Kidney (tissue), 14 donors: ENCODE measurements around the gene NCKAP5. TPM values are rescaled to one million over a fixed set of nuclear protein-coding genes. Genes with fewer than 3 reads are reported as not detected.

ENCODE experiments used
- DNase-seq, 5 donors: peaks; one replicate each; pipeline ENCODE4 v3.0.0-alpha.2; 2013 to 2020
- FAIRE-seq: peaks from 2 replicates; lab custom pipeline; 2012; peaks lifted over from hg19 to GRCh38; lab: Jason Lieb, UNC
- H3K27ac ChIP-seq, 2 donors: one replicate each; pipeline ENCODE4 v1.7.0; 2013; ENCODE audit warnings: low read depth in 2 of 2, low read length in 2 of 2, inconsistent platforms in 1 of 2
- H3K27me3 ChIP-seq: one replicate; pipeline ENCODE4 v1.7.1; 2013; ENCODE audit warnings: low read length, inconsistent platforms; ENCODE audit not compliant: control insufficient read depth, insufficient read depth
- H3K36me3 ChIP-seq, 3 donors: one replicate each; pipeline versions ENCODE4 v1.7.0 to v1.7.1; 2013; ENCODE audit warnings: low read length in 3 of 3, control low read depth in 1 of 3, inconsistent platforms in 1 of 3; ENCODE audit not compliant: insufficient read depth in 3 of 3, control insufficient read depth in 2 of 3
- H3K4me1 ChIP-seq, 3 donors: one replicate each; pipeline versions ENCODE4 v1.7.0 to v1.7.1; 2013; ENCODE audit warnings: low read length in 3 of 3, inconsistent platforms in 1 of 3, low read depth in 1 of 3; ENCODE audit not compliant: control insufficient read depth in 2 of 3, insufficient read depth in 2 of 3
- H3K4me3 ChIP-seq, 3 donors: one replicate each; pipeline versions ENCODE4 v1.7.0 to v1.8.1; 2013; ENCODE audit warnings: low read length in 3 of 3, control low read depth in 1 of 3, inconsistent platforms in 1 of 3
- H3K9ac ChIP-seq, 3 donors: one replicate each; pipeline versions ENCODE4 v1.7.0 to v1.7.1; 2013; ENCODE audit warnings: low read length in 3 of 3, control low read depth in 1 of 3, inconsistent platforms in 1 of 3
- H3K9me3 ChIP-seq, 3 donors: one replicate each; pipeline versions ENCODE4 v1.7.0 to v1.7.1; 2013; ENCODE audit warnings: low read length in 3 of 3, control low read depth in 1 of 3, inconsistent platforms in 1 of 3; ENCODE audit not compliant: control insufficient read depth in 2 of 3, insufficient read depth in 1 of 3
- intact Hi-C: fragments of 100-400 bp; cut with DNase I; formaldehyde crosslinking; loops from one replicate; pipeline ENCODE4 v1.11.1; 2022
- polyA plus RNA-seq: library from polyadenylated mRNA; stranded (reverse); fragments of 350-450 nt; fragmentation: Illumina TruSeq; extraction: RNeasy Lipid Tissue Mini Kit (QIAGEN cat#74804); gene quantifications from one replicate; pipeline ENCODE4 v1.2.3, GENCODE V29; 2014; ENCODE audit warnings: low read depth, low replicate concordance; ENCODE audit not compliant: insufficient read depth
- total RNA-seq: library from RNA; stranded (reverse); fragmentation: NEBNext Ultra II Directional; extraction: Animal tissue kit (Norgen Biotek cat#: 25700); gene quantifications from one replicate; pipeline ENCODE4 v1.2.1, GENCODE V29; 2021
- TF ChIP-seq, protein P1 (sequence below): IDR thresholded peaks from 3 replicates; pipeline ENCODE4 v1.5.1; 2012; ENCODE audit warnings: mild to moderate bottlenecking, moderate library complexity, borderline replicate concordance; ENCODE audit not compliant: insufficient read depth; ENCODE audit errors: extremely low read depth
- donor health status: control.
- donor health status: control.
- donor health status: control.
- donor health status: control.
- donor health status: control.
- donor health status: DM: yes; HTN: yes; CAD: no.
- donor health status: Normal renal cell carcinoma (clear cell type).

The NCKAP5 gene
- total and polyA plus RNA-seq, 2 donors from 2014 or later: 1.8 to 2.9 TPM

DNA sequence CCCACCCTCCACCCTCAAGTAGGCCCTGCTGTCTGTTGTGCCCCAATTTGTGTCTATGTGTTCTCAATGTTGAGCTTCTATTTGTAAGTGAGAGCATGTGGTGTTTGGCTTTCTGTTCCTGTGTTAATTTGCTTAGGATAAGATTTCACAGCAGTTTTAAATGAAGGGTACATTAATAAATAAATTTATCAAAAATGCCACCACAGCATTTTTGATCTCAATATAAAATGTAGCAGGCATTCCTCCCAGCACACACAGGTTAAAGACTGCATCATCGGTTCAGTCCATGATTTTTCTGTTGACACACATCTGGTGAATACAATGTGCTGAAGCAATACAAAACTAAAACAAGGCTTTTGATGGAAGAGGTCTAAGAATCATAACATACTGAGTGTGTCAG is 486.2 kb downstream of the NCKAP5 start:
- TF ChIP-seq, protein P1, sequence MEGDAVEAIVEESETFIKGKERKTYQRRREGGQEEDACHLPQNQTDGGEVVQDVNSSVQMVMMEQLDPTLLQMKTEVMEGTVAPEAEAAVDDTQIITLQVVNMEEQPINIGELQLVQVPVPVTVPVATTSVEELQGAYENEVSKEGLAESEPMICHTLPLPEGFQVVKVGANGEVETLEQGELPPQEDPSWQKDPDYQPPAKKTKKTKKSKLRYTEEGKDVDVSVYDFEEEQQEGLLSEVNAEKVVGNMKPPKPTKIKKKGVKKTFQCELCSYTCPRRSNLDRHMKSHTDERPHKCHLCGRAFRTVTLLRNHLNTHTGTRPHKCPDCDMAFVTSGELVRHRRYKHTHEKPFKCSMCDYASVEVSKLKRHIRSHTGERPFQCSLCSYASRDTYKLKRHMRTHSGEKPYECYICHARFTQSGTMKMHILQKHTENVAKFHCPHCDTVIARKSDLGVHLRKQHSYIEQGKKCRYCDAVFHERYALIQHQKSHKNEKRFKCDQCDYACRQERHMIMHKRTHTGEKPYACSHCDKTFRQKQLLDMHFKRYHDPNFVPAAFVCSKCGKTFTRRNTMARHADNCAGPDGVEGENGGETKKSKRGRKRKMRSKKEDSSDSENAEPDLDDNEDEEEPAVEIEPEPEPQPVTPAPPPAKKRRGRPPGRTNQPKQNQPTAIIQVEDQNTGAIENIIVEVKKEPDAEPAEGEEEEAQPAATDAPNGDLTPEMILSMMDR: no peak
- H3K27me3 ChIP-seq: no peaks in the 10 kb centered on the region
- H3K36me3 ChIP-seq: no peaks in the 10 kb centered on the region
- no peak for FAIRE-seq
- no peak overlapping the region for H3K27ac ChIP-seq
- no peak for DNase-seq
- H3K9me3 ChIP-seq: no peaks in the 10 kb centered on the region
- no peaks in the 10 kb centered on the region for H3K4me1 ChIP-seq
- H3K9ac ChIP-seq: no peak overlapping the region
- no peak overlapping the region for H3K4me3 ChIP-seq
- intact Hi-C loops: no loop called here

DNA sequence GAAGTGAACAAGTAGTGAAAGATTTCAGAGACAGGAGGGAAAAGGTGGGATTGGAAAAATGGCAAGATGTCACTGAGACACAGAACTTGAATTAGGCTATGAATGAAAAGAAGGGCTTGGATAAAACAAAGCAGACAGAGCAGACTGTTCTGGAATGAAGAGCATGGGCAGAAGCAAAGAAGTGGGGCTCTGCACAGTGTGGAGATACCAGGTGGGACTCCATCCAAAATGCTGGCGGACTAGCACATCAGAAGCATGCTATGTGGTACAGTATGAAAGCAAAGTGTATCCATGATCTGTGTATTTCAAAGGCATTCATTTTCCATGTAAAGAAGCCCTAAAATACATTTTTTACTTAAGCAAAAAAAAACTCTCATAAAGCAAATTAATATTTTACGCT is 487.4 kb downstream of the NCKAP5 start:
- TF ChIP-seq, protein P1: no peak
- no peaks in the 10 kb centered on the region for H3K4me1 ChIP-seq
- intact Hi-C loops: no loop called here
- no peaks in the 10 kb centered on the region for H3K27me3 ChIP-seq
- H3K9me3 ChIP-seq: no peaks in the 10 kb centered on the region
- FAIRE-seq (no peak), DNase-seq (no peak)
- no peak overlapping the region for H3K4me3 ChIP-seq
- H3K27ac ChIP-seq: no peak overlapping the region
- no peak overlapping the region for H3K9ac ChIP-seq
- H3K36me3 ChIP-seq: no peaks in the 10 kb centered on the region

DNA sequence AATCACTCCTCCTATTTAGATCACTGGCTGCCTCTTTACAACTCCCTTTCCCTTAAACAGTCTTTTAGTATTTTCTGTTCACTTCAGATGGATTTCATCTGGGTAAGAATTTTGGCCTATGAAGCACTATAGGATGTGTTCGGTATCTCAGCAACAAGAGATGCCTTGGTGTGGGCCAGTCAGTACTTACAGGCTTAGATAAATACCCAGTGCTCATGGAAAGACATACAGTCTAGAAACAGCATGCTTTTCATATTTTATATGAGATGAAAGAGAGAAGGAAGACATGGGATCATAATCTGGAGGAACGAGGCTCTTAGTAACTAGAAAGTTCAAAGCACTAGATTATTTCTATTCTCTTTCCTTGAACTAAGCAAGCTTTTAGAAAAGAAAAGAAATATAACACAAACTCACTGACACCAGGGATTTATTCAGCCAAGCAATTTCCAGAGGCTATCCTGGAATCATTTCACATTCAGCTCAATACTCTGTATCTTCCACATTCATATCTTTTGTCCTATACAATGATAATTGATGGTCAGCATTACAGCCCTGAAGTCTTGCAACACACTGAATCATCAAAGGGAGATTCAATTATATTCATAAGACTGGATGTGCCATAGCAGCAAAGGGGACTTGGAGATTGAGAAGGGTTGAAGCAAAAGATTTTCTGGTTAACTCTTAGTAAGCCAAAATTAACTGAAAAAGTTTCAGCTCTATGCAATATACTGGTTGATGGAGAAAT is 489.4 kb downstream of the NCKAP5 start:
- H3K27me3 ChIP-seq: no peaks in the 10 kb centered on the region
- H3K36me3 ChIP-seq: no peaks in the 10 kb centered on the region
- FAIRE-seq: no peak
- intact Hi-C loops: no loop called here
- no peak overlapping the region for H3K27ac ChIP-seq
- peak in 1 of 5 donors; percentile 14 for DNase-seq
- H3K4me1 ChIP-seq: no peaks in the 10 kb centered on the region
- no peaks in the 10 kb centered on the region for H3K9me3 ChIP-seq
- H3K4me3 ChIP-seq: no peak overlapping the region
- no peak overlapping the region for H3K9ac ChIP-seq
- TF ChIP-seq, protein P1: no peak
